Glutamatergic neuron (in vitro differentiated cells): ENCODE measurements around the gene DR1. TPM values are rescaled to one million over a fixed set of nuclear protein-coding genes. Genes with fewer than 3 reads are reported as not detected.

Experiments
- DNase-seq: peaks from one replicate; pipeline ENCODE4 v3.0.0; 2022
- H3K27ac Mint-ChIP-seq: one replicate; pipeline ENCODE4 v1.8.0; 2020; ENCODE audit warnings: mild to moderate bottlenecking, mixed read lengths, inconsistent platforms; ENCODE audit not compliant: unreplicated experiment
- H3K27me3 Mint-ChIP-seq: one replicate; pipeline ENCODE4 v1.8.0; 2020; ENCODE audit warnings: mild to moderate bottlenecking, moderate library complexity, mixed read lengths, inconsistent platforms; ENCODE audit not compliant: unreplicated experiment
- H3K36me3 Mint-ChIP-seq: one replicate; pipeline ENCODE4 v1.8.0; 2020; ENCODE audit warnings: mild to moderate bottlenecking, mixed read lengths, inconsistent platforms; ENCODE audit not compliant: unreplicated experiment
- H3K4me1 Mint-ChIP-seq: one replicate; pipeline ENCODE4 v1.8.0; 2020; ENCODE audit warnings: mild to moderate bottlenecking, low read depth, mixed read lengths, inconsistent platforms; ENCODE audit not compliant: unreplicated experiment
- H3K4me3 Mint-ChIP-seq: one replicate; pipeline ENCODE4 v1.8.0; 2020; ENCODE audit warnings: mild to moderate bottlenecking, mixed read lengths, inconsistent platforms; ENCODE audit not compliant: unreplicated experiment
- H3K9me3 Mint-ChIP-seq: one replicate; pipeline ENCODE4 v1.8.0; 2020; ENCODE audit warnings: mild to moderate bottlenecking, moderate library complexity, mixed read lengths, inconsistent platforms; ENCODE audit not compliant: unreplicated experiment
- total RNA-seq: library from RNA; stranded (reverse); fragmentation: NEBNext Ultra II Directional; extraction: Animal tissue kit (Norgen Biotek cat#: 25700); gene quantifications from one replicate; pipeline ENCODE4 v1.2.1, GENCODE V29; 2021; ENCODE audit not compliant: unreplicated experiment
- TF ChIP-seq, protein P1 (sequence below): fragments of 200-600 bp; sonication (generic); IDR thresholded peaks from one replicate; pipeline ENCODE4 v1.5.0; 2021; ENCODE audit not compliant: partially characterized antibody, unreplicated experiment

DR1 gene
- total RNA-seq, 1 donor from 2014 or later: 49.0 TPM

DNA sequence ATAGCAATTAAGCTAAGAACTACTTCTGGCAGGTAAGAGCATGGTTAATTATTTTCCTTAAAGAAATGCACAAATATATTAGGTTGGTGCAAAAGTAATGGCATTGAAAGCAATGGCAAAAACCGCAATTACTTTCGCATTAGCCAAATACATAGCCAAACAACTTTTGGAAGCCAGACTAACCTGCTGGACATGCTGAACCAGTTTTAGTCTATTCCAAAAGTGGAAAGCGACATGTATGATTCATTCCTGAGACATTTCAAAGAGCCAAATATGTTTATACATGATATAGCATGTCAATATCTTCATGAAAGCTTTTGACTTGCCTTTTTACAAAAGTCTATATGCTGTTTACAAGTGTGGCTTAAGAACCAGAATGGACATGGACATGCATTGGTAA lies 23.4 kb upstream of the DR1 start:
- Mint-ChIP-seq H3K27ac (no peak overlapping the region), H3K27me3 (no peaks in the 10 kb centered on the region), H3K4me1 (no peaks in the 10 kb centered on the region), H3K9me3 (no peaks in the 10 kb centered on the region), H3K36me3 (peaks cover 4% of the 10 kb centered on the region), H3K4me3 (no peak overlapping the region)
- TF ChIP-seq, protein P1, sequence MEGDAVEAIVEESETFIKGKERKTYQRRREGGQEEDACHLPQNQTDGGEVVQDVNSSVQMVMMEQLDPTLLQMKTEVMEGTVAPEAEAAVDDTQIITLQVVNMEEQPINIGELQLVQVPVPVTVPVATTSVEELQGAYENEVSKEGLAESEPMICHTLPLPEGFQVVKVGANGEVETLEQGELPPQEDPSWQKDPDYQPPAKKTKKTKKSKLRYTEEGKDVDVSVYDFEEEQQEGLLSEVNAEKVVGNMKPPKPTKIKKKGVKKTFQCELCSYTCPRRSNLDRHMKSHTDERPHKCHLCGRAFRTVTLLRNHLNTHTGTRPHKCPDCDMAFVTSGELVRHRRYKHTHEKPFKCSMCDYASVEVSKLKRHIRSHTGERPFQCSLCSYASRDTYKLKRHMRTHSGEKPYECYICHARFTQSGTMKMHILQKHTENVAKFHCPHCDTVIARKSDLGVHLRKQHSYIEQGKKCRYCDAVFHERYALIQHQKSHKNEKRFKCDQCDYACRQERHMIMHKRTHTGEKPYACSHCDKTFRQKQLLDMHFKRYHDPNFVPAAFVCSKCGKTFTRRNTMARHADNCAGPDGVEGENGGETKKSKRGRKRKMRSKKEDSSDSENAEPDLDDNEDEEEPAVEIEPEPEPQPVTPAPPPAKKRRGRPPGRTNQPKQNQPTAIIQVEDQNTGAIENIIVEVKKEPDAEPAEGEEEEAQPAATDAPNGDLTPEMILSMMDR: no peak
- DNase-seq: no peak

DNA sequence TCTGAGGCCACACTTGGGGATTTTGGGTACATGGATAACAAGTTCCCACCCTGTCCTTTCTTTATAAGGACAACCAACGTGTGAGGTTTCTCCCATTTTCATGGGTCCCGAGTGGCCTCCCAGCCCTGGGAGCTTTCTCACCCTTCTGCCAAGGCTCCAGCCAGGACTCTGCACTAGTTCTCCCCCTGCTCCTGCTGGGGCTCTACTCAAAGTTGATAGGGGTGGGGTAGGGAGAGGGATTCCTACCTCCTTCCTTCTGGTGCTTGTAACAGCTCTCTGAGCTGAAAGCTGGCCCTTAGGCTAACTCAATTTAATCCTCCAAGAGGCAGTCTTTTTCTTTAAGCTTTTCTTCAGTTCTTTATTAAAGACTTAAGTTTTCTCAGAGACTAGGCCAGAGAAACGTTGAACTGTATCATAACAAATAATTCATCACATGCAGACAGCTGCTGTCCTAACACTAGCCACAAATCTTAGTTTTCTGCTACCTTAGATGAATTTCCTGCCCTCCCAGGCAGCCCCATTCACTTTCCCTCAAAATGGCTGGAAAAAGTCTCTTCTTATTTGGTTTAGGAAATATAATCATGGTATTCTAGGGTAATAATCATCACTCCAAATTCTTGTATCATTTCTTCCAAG lies 22.4 kb upstream of the DR1 start:
- no peak for DNase-seq
- Mint-ChIP-seq H3K9me3 (no peaks in the 10 kb centered on the region), H3K4me3 (no peak overlapping the region), H3K36me3 (peaks cover 4% of the 10 kb centered on the region), H3K27ac (no peak overlapping the region), H3K4me1 (peaks cover 7% of the 10 kb centered on the region), H3K27me3 (no peaks in the 10 kb centered on the region)
- TF ChIP-seq, protein P1: no peak

GRCh38 chr1:93324486-93325464 lies 20.9 kb upstream of the DR1 start:
- DNase-seq: no peak
- TF ChIP-seq, protein P1: no peak
- peaks cover 4% of the 10 kb centered on the region for H3K36me3 Mint-ChIP-seq
- H3K27ac Mint-ChIP-seq: no peak overlapping the region
- H3K4me1 Mint-ChIP-seq: peaks cover 15% of the 10 kb centered on the region
- peaks cover under 1% of the 10 kb centered on the region for H3K27me3 Mint-ChIP-seq
- peaks cover 3% of the 10 kb centered on the region for H3K9me3 Mint-ChIP-seq
- no peak overlapping the region for H3K4me3 Mint-ChIP-seq

DNA sequence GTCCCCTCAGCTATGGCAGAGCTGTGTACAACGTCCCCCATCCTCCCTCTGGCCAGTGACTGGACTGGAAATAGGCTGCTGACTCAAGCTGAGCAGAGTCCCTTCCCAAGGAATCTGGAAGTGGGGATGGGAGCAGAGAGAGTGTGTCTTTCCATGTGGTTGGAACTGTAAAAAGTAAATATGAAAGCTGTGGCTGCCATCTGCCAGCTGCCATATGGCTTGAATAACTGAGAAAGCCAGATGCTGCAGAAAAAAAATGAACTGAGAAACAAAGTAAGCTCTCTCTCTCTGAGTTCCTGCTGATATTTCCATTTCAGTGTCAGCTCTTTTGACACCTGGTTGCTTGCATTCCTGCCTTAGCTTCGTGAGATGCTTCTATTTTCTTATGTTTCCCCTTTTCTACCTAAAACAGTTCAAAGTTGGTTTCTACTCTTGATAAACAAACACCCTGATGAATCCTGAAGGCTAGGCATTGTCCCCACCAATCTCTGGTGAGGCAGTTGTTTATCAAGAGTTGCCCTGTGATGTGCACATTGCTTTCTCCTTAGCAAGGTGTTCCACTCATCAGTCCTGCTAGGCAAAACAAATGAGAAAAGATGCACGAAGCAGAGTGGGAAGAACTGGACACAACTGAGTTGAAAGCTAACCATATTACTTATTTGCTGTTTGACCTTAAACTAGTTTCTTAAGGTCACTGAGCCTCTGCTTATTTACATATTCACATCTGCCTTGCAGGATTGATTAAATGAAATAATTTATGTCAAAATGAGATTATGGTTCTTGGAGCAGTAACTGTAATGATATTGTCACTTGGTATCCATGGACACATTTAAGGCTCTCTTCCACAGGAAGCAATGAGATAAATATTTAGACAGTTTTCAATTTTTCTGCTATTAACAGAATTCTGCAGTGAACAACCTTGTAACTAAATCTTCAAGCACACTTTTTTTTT lies 16.6 kb upstream of the DR1 start:
- H3K36me3 Mint-ChIP-seq: no peaks in the 10 kb centered on the region
- peak overlapping the region; percentile 69 for H3K27ac Mint-ChIP-seq
- peaks cover 2% of the 10 kb centered on the region for H3K27me3 Mint-ChIP-seq
- H3K4me1 Mint-ChIP-seq: peaks cover 23% of the 10 kb centered on the region
- DNase-seq: no peak
- peak overlapping the region; percentile 6 for H3K4me3 Mint-ChIP-seq
- TF ChIP-seq, protein P1: no peak
- H3K9me3 Mint-ChIP-seq: peaks cover 3% of the 10 kb centered on the region
